HUES6 (cell line): ENCODE data around the gene FBXO21.

Experiments used
- H3K27ac ChIP-seq: 2 replicates; pipeline ENCODE4 v1.7.0; 2013; ENCODE audit warnings: low read depth, mild to moderate bottlenecking, low read length, inconsistent platforms
- H3K27me3 ChIP-seq: 2 replicates; pipeline ENCODE4 v1.6.1; 2013; ENCODE audit warnings: low read length; ENCODE audit not compliant: control insufficient read depth, insufficient read depth
- H3K36me3 ChIP-seq: 2 replicates; pipeline ENCODE4 v1.6.1; 2013; ENCODE audit warnings: low read length; ENCODE audit not compliant: control insufficient read depth, insufficient read depth
- H3K4me1 ChIP-seq: 2 replicates; pipeline ENCODE4 v1.6.1; 2013; ENCODE audit warnings: low read length; ENCODE audit not compliant: control insufficient read depth, insufficient read depth
- H3K4me3 ChIP-seq: 2 replicates; pipeline ENCODE4 v1.5.1; 2013; ENCODE audit warnings: low read depth, low read length
- H3K9ac ChIP-seq: one replicate; pipeline ENCODE4 v1.6.1; 2013; ENCODE audit warnings: mild to moderate bottlenecking, low read length
- H3K9me3 ChIP-seq: 2 replicates; pipeline ENCODE4 v1.6.1; 2013; ENCODE audit warnings: low read depth, low read length; ENCODE audit not compliant: control insufficient read depth, insufficient read depth

Gene FBXO21

DNA sequence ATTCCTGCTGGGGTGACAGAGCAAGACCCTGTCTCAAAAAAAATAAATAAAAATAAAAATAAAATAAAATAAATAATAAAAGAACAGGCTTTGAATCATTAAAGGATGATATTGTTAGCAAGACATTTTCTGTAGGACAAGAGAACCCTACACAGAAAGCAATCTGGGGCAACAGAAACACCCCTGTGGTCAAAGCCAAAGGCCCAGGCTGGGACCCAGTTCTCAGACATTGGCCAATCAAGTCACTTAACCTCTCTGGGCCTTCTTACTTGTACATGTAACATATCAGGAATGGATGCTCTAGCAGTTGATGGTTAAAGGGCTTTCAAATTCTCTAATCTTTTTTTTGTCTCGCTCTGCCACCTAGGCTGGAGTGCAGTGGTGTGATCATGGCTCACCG, 55.5 kb downstream of the FBXO21 start:
- no peaks in the 10 kb centered on the region for H3K36me3 ChIP-seq
- H3K27ac ChIP-seq: no peak overlapping the region
- H3K9me3 ChIP-seq: no peaks in the 10 kb centered on the region
- no peaks in the 10 kb centered on the region for H3K4me1 ChIP-seq
- no peaks in the 10 kb centered on the region for H3K27me3 ChIP-seq
- H3K4me3 ChIP-seq: no peak overlapping the region
- H3K9ac ChIP-seq: no peak overlapping the region

DNA sequence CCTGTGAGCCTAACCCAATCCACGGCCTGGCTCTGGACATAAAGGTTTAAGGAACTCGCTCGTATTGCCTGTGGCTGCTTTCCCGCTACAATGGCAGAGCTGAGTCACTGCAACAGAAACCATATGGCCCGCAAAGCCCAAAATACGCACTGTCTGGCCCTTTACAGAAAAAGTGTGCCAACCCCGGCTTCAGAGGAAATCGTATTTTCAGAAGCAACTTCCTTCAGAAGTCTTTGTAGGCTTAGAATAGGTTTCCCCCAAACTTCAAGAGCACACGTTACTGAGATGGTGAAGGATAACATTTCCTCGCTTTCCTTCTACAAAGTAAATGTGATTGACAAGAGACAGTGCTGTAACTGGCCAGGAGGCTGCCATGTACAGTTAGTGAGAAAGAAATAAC, 56.2 kb downstream of the FBXO21 start:
- no peak overlapping the region for H3K9ac ChIP-seq
- no peak overlapping the region for H3K4me3 ChIP-seq
- no peaks in the 10 kb centered on the region for H3K4me1 ChIP-seq
- H3K27ac ChIP-seq: no peak overlapping the region
- no peaks in the 10 kb centered on the region for H3K9me3 ChIP-seq
- H3K36me3 ChIP-seq: no peaks in the 10 kb centered on the region
- H3K27me3 ChIP-seq: no peaks in the 10 kb centered on the region

DNA sequence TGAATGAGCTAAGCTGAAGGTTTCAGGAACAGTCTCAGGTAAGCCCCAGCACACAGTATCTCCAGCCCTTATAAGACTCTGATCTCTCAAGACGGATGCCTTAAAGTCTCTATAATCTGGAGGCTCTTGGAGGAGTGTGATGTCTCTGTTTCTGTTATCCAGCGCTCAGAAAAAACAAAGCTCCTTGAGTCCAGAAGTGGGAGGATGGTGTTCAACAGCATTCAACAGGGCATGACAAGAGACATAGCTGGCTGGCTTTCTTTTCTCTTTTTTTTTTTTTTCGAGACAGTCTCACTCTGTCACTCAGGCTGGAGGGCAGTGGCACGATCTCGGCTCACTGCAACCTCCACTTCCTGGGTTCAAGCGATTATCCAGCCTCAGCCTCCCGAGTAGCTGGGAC, 59.5 kb downstream of the FBXO21 start:
- no peak overlapping the region for H3K27ac ChIP-seq
- no peaks in the 10 kb centered on the region for H3K4me1 ChIP-seq
- H3K27me3 ChIP-seq: no peaks in the 10 kb centered on the region
- no peak overlapping the region for H3K9ac ChIP-seq
- H3K9me3 ChIP-seq: peaks cover 29% of the 10 kb centered on the region
- H3K36me3 ChIP-seq: no peaks in the 10 kb centered on the region
- no peak overlapping the region for H3K4me3 ChIP-seq

DNA sequence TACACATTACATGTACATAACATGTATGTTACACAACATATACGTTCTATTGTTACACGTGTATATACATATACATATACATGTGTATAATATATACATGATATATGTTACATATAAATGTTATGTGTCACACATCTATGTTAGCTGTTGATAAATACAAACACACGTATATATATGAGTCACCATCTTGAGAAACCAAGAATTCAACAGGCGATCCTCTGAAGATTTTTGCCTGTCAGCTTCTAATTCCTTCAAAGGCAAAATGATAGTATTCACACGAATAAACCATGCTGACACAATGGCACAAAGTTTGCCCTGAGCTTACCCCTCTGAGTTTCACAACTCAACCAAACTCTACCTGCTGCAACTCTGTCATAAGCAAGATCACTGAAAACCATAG, 60.9 kb downstream of the FBXO21 start:
- Histone ChIP-seq H3K9ac (no peak overlapping the region), H3K27me3 (no peaks in the 10 kb centered on the region), H3K27ac (no peak overlapping the region), H3K36me3 (no peaks in the 10 kb centered on the region), H3K9me3 (peaks cover 29% of the 10 kb centered on the region), H3K4me1 (no peaks in the 10 kb centered on the region; the same call in 1 of the 2 replicates), H3K4me3 (no peak overlapping the region)

DNA sequence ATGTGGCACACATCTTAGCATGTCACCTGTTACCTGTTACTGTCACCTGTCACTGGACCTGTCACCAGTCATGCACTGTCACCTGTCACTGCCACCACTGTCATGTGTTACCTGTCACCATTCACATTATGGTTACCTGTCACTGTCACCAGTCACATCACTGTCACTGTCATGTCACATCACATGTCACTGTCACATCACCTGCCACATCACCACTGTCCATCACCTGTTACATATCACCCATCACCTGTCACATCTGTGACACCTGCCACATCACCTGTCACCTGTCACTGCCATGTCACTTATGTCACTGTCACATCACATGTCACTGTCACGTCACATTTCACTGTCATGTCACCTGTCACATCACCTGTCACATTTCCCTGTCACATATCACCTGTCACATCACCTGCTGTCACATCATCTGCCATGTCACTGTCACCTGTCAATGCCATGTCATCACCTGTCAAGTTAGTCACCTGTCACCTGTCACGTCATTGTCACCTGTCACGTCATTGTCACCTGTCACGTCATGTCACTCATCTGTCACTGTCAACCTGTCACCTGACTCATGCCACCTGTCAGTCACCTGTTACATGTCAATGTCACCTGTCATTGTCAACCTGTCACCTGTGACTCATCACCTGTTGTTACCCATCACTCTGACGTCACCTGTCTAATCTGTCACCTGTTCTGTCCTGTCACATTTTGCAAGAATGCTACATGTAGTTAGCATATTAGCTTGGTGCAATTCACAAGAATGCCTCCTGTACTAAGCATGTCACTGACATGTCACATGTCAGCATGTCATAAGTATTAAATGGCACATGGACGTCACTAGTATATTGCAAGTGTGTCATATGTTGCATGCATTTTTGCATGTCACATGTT, 62.1 kb downstream of the FBXO21 start:
- Histone ChIP-seq H3K4me1 (no peaks in the 10 kb centered on the region; the same call in 1 of the 2 replicates), H3K27me3 (no peaks in the 10 kb centered on the region), H3K36me3 (no peaks in the 10 kb centered on the region), H3K9me3 (peaks cover 29% of the 10 kb centered on the region), H3K4me3 (no peak overlapping the region), H3K27ac (no peak overlapping the region), H3K9ac (no peak overlapping the region)

DNA sequence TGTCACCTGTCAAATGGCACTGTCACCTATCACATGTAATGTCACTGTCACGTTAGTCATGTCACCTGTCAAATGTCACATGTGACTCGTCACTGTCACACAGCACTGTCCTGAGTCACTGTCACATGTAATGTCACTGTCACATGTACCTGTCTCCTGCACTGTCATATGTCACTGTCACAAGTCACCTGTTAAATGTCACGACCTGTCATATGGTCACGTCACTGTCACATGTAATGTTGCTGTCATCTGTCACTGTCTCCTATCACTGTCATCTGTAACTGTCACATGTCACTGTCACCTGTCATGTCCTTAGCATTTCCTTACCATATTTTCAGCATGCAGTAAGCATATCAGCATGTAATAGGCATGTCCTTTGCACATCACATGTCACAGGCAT, 63.9 kb downstream of the FBXO21 start:
- Histone ChIP-seq H3K27me3 (no peaks in the 10 kb centered on the region), H3K27ac (no peak overlapping the region), H3K4me1 (no peaks in the 10 kb centered on the region; the same call in 1 of the 2 replicates), H3K36me3 (no peaks in the 10 kb centered on the region), H3K9ac (no peak overlapping the region), H3K4me3 (no peak overlapping the region), H3K9me3 (peaks cover 29% of the 10 kb centered on the region)

DNA sequence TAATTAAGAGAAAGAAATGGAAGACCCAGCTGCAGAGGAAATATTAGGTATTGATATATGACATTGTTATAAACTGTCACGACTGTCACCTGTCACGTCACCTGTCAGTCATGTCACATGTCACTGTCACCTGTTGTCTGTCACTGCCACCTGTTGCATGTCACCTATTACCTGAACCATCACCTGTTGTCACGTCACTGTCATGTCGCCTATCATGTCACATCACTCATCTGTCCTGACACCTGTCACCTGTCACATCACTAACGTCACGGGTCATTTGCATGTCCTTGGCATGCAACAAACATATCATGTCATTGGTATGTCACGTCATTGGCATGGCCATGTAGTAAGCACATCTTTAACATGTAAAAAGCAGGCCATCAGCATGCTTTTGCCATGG, 64.5 kb downstream of the FBXO21 start:
- H3K27me3 ChIP-seq: no peaks in the 10 kb centered on the region
- H3K4me3 ChIP-seq: no peak overlapping the region
- no peak overlapping the region for H3K27ac ChIP-seq
- H3K4me1 ChIP-seq: no peaks in the 10 kb centered on the region; the same call in 1 of the 2 replicates
- no peak overlapping the region for H3K9ac ChIP-seq
- peaks cover 29% of the 10 kb centered on the region for H3K9me3 ChIP-seq
- no peaks in the 10 kb centered on the region for H3K36me3 ChIP-seq

DNA sequence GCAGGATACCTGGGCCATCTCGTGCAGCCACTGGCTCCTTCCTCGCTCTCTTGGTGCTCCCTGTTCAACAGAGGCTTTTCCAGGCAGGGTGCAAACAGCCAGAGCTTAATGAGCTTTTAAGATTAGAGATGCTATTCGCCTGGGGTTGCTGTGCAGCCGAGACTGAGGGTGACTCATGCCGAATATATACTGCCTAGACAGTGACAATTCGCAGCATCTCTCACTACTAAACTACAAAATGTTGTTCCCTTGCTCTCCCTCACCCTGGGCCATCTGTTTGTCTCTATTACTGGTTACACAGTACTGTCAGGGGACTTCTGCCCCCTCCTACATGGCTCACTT, 65.0 kb downstream of the FBXO21 start:
- no peaks in the 10 kb centered on the region for H3K27me3 ChIP-seq
- no peaks in the 10 kb centered on the region; the same call in 1 of the 2 replicates for H3K4me1 ChIP-seq
- no peak overlapping the region for H3K27ac ChIP-seq
- no peaks in the 10 kb centered on the region for H3K36me3 ChIP-seq
- peaks cover 29% of the 10 kb centered on the region for H3K9me3 ChIP-seq
- H3K9ac ChIP-seq: no peak overlapping the region
- H3K4me3 ChIP-seq: no peak overlapping the region

DNA sequence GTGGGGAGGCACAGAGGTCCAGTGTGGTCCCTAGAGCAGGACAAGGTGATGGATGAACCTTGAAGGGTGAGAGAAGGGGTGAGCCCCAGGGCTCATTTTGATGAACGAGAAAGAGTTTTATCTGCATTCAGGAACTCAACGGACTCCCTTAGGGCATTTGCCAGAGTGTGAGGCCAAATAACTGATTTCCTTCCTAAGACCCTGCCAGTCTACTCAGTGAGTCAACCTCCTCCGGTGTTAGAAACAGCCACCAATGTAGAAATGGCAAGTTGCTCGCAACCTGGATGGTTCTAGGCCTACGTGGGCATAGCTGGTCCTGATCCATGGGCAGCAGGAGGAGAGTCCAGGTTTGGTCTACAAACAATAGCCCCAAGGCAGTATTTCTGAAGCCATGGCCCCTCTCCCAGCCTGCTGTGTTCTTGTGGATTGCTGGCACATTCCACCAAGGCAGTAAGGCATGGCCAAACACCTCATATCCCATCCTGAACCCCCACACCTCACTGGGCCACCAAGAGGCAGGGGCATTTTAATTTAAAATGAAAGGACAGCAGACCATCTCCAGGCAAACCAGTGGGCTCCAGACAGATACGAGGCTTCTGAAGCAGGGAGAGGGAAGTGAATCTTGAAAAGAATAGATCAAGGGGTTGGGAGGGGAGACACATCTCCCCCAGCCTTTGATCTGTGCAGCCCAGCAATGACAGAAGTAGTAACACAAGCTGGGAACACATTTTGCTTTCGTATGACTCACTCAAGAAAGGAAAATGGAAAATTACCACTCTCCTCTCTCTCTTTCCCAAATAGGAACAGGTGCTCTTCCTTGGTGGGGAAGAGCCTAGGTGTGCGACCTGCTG, 65.6 kb downstream of the FBXO21 start:
- H3K4me1 ChIP-seq: no peaks in the 10 kb centered on the region; the same call in 1 of the 2 replicates
- H3K9ac ChIP-seq: no peak overlapping the region
- no peak overlapping the region for H3K4me3 ChIP-seq
- H3K27ac ChIP-seq: no peak overlapping the region
- H3K36me3 ChIP-seq: no peaks in the 10 kb centered on the region
- H3K9me3 ChIP-seq: peaks cover 29% of the 10 kb centered on the region
- no peaks in the 10 kb centered on the region for H3K27me3 ChIP-seq

DNA sequence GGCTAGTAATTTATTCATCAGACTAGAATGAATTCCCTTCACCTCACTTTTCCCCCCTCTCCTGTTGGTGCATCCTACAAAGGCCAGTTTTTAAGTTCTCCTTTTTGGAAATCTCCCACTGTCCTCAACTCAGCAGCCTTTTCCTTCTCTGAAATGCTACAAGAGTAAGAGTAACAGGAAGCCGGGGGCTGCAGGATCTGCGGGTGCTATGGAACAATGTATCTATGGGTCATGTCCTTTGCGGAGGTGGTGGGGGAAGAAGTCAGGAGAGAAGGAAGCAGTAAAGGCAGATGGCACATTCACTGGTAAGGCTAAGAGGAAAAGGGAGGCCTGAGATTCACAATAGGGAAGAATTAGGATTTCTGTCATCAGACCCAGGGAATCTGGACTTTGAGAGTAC, 68.8 kb downstream of the FBXO21 start:
- Histone ChIP-seq H3K27me3 (no peaks in the 10 kb centered on the region), H3K4me3 (no peak overlapping the region), H3K36me3 (no peaks in the 10 kb centered on the region), H3K9ac (no peak overlapping the region), H3K9me3 (peaks cover 3% of the 10 kb centered on the region; the same call in 1 of the 2 replicates), H3K27ac (no peak overlapping the region), H3K4me1 (peaks cover 12% of the 10 kb centered on the region)

DNA sequence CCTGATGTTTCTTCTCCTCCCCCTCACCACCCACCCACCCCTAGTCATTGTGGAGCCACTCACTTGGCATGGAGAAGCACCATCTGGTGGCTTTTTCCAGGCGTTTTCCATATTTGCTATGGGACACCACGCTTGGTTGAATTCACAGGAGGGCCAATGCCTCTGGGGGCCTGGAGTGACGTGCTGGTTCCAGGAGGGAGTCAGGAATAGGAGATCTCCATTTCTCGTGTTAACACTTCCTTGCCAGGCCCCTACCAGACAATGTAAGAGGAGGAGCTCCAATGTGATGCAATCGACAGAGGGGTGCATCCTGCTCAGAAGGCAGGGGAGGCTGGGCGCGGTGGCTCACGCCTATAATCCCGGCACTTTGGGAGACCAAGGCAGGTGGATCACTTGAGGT, 69.5 kb downstream of the FBXO21 start:
- no peaks in the 10 kb centered on the region for H3K36me3 ChIP-seq
- H3K9me3 ChIP-seq: no peaks in the 10 kb centered on the region
- no peak overlapping the region for H3K27ac ChIP-seq
- no peak overlapping the region for H3K9ac ChIP-seq
- H3K4me3 ChIP-seq: no peak overlapping the region
- no peaks in the 10 kb centered on the region for H3K27me3 ChIP-seq
- peaks cover 12% of the 10 kb centered on the region for H3K4me1 ChIP-seq
